NCI-H748 (cell line): ENCODE results near the gene ADAMTS17.

ENCODE experiments used
- DNase-seq: peaks from one replicate; lab custom pipeline; 2025; ENCODE audit not compliant: unreplicated experiment; lab: John Stamatoyannopoulos, UW

The ADAMTS17 gene

DNA sequence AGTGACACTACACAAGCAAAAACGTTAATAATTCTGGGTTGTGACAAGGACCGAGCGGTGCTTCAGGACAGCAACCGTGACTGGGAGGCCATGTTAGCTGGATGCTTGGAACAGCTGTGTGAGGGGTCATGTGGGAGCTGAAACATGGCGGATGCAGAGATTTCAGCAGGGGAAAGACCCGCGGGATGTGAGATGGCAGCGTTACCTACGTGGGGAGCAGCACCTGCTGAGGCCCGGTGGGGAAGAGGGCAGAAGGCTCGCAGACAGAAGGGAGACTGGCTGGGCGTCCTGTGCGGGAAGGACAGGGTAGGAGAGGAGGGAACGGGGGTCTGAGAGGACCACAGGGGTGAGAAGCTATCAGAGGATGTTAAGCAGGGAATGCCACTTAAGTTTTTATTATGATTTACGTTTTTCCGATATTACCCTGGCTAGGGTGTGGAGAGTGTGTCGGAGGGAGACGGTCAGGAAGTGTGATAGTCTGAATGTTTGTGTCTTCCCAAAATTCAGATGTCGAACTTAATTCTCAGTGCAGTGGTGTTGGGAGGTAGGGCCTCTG is 379.7 kb downstream of the ADAMTS17 start:
- no peak for DNase-seq

DNA sequence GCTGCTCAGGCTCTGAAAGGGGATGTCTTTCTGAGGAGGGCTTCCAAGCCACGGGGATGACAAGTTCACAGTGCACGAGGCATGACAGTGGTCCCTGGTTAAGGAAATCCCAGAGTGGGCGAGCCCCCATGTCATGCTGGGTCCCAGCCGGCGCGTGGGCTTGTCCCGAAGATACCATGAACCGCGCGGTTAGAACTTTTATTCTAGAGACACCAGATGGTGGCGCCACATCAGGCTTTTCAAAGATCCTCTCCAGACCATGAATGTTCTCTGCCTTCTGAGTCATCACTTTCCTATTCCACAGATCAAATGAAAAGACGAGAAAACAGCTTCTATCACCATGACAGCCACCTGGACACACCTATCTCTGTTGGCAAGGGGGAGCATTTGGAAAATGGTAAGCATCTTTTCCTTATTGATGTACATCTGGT is 380.7 kb downstream of the ADAMTS17 start:
- no peak for DNase-seq

DNA sequence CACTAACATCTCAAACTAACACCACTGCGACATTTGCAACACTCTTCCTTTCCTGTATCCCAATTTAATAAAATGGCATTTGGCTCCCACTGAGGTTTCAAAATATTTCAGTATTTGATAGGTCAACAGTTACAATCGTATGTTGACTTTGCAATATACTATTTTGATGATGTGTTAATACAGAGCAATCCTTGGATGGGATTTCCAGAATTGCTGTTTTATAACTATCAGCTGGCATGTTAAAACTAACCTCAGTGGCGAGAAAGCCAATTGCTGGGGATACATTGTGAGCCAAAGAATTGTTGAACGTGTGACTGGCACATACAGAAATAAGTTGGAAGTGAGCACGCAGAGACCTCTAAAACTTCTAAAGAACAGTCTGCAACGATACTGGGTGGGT is 382.4 kb downstream of the ADAMTS17 start:
- no peak for DNase-seq

DNA sequence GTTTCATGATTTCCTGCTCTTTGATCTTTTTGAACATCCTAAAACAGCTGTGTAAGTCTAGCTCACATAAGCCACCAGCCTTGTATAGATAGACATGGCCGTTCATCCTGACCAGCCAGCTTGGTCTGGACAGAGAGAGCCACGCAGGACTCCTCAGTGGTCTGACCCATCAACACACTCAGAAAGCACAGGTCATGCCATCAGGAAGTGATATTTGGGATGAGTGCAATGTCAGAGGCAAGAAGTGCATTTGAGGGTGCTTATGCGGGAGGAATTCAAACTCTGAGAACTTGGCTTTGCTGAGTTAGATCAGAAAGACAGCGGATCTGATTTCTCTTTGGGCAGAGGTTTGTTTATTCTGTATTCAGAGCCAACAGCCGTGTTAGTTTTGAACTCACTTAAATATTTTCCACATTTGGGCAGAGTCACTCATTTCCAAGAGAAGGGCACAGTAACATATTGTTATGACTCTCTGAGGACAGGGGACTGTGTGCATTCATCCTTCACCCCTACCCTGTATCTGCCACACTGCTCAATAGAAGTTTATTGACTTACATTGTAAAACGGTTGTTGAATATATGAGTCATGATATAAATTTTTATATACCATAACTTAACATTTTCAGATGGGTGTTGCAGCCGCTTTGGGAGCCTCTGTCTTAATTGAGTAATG is 383.2 kb downstream of the ADAMTS17 start:
- no peak for DNase-seq

DNA sequence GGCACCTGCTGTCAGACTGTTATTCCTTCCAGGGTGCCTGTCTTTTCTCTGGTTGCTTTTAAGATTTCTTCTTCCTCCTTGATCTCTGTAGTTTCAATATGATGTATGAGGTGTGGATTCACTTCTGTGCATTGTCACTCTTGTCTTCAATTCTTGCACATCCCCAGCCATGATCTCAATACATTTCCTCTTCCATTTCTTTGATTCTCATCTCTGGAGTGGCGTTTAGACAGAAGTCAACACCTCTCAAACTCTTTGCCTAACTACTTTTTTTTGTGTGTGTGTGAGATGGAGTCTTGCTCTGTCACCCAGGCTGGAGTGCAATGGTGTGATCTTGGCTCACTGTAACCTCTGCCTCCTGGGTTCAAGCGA is 384.1 kb downstream of the ADAMTS17 start:
- DNase-seq: no peak

DNA sequence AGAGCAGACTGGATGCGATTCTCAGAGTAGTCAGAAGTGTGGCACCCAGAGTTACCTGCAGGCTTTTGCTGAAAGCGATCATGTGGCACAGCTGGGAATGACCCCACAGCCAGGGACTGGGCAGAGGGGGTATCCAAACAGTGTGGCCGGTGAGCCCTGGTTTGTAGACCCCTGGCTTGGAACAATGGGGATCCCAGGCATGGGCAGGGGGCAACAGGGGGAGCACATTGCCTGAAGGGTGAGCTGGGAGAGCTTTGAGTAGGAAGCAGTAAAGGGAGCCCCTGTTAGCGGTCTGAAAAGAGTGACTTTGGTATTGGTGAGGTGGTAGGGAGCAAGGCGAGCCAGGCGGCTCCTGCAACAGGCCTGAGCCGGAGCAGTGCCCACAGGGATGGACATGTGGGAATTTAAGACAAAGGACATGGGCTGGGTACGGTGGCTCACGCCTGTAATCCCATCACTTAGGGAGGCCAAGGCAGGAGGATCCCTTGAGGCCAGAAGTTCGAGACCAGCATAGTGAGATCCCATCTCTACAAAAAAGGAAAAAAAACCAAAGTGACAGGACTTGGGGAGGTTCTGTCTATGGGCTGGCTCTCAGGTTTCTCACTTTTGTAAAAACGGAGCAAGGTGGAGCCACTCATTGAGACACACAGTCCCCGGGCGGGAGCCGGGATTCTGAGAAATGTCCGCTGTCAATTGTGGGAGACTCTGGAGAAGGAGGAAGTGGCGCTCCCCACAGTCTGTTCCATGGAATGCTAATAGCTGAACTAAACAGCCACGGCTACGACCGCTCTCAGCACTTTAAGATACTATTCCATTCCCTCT is 384.7 kb downstream of the ADAMTS17 start:
- no peak for DNase-seq

DNA sequence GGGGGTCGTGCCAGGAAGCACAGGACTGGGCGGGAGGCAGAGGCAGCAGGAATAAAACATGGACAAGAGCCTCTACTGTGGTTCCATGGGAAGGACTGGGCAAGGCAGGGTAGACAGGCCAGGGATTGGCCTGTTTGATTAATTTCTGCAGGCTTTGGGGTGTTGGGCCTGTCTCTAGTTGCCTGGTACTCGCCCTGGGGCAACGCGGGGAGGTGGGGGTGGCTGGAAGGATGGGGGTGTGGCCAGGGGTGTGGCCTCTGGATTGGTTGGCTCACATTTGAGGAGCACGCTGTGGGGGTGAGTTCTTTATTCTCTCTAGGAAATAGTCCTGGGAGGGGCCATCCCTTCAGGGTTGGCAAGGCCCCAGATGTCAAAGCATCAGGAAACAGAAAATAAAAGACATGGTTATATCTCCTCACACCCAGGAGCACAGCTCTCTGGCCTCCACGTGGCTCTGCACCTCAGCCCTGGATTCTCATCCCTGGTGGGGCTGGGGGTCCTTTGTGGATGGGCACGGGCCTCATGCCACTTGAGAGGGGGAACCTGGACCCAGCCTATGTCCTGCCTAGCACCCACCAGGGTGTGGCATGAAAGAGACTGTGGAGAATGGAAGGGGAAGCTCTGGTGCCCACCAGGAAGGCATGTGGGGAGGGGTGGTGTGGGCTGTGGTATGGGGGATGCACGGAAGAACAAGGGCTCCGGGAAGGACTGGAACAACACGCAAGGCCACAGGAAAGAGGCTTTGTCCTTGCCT is 385.6 kb downstream of the ADAMTS17 start:
- no peak for DNase-seq

DNA sequence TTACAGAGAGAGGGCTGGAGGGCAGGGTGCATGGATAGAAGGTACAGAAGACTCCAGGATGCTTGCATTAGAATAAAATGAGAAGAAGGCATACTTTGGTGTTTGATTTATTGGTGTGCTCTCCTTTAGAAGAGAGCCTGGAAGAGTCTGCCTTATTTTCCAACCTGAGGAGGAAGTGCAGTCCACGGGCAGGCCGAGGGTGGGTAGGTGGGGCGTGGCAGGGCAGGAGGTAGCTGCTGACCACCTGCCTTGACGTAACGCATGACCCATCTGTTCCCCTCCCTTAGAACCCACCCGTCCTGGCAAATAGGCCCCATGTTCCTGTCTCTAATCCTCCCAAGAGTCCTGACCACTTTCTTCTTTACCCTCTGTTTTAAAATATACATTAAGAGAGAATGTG is 386.2 kb downstream of the ADAMTS17 start:
- DNase-seq: no peak

DNA sequence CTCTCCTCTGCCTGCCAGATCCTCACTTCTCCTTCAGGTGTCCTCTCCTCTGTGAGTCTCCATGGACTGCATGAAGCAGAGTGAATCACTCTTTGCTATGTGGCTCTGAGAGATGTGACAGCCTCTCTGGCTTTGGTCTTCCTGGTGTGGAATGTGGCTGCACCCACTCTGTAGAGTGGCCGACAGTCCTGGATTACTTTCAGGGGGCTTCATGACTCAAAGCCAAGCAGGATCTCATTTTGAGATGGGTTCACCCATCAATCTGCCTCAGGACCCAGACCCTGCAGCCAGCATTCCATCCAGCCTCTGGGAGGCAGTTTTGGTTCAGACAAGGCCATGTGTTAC is 386.6 kb downstream of the ADAMTS17 start:
- DNase-seq: no peak

DNA sequence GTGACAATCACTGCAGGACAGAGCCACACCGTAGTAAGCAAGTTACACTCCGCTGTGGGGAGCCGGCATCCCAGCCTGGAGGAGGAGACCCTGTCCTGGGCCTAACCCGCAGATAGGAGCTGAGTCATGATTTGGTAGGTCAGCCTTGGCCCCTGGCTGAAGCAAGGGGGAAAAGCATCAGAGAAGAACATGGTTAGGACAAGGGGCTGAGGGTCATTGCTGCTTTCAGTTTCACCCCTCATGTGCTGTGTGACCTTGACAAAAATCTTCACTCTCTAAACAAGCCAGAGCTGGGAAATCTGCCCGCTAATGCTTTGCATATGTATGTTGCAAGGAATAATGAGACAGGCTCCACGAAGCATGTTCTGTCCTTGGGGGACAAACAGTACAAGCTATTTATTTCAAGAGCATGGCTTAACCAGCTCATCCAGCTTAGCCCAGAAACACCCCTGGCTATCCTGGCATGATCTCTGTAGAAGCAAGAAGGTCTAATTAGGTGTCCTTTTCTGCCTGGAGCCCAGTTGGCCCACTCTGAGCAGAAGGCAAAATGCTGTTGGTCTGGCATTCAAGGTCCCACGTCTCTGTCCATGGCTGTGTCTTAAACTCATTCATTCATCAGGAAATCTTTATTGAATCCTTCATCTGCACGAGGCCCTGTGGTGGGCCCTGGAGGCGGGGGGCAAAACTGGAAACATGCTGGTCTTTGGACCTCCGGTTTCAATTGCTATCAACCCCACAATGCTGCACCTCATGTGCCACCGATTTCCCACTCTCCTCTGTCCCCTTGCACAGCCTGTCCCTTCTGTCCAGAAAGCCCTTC is 387.2 kb downstream of the ADAMTS17 start:
- DNase-seq: no peak

DNA sequence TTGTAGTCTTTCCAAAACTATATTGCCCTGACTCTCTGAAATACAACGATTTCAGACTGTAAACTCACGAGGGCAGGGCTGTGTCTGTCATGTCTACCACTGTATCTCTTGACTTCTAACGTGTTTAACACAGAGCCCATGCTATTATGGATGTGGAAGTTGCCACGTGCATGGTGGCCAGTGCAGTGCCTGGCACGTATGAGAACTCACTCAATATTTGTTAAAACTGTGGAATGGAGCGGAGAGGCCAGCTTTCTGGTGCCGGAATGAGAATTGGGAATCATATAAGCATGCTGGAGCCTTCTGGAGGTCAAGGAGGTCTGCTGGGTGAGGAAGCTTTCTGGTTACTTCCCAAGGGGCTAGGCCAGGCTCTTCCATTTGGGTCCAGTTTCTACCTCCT is 387.9 kb downstream of the ADAMTS17 start:
- no peak for DNase-seq

DNA sequence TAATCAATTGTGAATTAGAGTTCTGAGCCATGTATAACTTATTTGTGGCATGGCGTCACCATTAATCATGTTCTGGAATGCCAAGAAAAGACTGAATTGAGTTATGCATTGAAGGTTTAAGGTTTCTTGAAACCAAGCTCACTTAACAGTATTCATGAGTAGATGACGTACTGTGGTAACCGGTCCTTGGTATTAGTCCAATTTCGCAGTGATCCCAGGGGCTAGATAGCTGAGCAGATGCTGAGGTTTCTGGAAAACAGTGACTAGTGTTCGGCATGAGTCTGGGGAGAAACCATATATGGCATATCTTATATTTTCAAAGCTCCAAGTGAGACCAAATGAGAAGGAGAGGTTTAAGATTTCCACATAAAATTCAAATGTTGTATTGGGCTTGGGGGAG is 390.3 kb downstream of the ADAMTS17 start:
- DNase-seq: no peak

DNA sequence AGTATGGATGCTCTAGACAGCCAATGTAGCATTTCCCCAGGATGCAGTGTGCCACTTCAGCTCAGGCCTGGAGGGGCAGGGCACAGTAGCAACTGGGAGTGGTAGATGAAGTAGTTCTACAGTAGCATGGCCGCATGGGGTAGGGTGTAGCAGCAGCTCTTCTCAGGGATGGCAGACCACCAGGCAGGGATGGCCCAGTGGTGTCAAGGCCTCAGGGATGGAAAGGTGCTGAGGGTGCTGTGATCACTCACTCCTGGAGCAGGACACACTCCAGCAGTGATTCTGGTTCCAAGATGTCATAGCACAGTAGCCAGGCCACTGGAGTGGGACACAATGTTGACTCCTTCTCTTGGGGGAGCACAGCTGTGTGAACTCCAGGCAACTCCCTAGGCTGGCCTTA is 397.6 kb downstream of the ADAMTS17 start:
- no peak for DNase-seq

DNA sequence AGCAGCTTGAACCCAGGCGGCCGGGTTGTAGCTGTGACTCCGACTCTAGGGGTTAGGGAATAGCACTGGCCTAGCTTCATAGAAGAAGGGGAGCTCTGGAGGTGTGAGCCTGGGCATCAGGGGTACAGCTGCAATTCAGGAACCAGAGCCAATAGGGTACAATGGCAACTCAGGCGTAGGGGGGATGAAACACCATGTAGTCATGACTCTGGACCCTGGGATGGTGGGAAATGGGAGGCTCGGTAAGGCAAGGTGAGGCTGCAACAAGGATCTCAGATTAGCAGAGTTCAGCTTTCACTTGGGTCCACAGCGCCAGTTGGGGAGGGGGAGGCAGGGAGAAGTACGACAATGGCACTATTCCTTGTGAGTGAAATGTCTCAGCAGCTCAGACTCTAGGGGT is 398.3 kb downstream of the ADAMTS17 start:
- DNase-seq: no peak

DNA sequence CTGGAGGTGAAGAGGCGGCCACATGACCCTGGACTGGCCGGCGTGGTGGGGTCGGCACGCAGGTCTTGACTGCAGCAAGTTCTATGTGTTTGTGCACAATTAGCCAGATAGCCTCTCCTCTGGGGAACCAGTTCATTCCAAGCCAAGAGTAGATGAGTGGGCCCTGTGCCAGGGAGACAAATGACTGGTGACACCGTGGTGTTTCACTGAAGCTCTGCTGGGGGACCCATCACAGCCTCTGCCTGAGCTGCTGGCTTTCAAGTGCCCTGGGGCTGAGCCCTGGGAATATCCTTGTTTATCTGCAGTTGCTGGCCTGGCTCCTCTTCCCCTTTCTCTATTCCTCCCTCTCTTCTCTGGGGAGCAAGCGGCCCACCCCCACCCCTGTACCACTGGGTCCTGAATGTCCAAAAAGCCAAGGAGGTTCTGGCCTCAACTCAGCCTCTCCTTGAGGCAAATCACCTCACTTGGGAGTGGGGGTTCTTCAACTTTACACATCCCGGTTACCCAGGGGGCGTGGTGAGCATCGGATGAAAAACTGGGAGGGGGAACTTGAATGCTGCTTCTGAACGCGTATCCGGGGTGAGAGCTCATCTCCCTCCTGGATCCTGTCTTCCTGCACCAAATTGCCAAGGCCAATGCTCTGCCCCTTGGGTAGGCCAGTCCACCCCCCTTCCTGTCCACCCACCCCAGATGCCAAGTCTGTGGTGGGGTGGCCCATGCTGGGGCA is 408.9 kb downstream of the ADAMTS17 start:
- no peak for DNase-seq

DNA sequence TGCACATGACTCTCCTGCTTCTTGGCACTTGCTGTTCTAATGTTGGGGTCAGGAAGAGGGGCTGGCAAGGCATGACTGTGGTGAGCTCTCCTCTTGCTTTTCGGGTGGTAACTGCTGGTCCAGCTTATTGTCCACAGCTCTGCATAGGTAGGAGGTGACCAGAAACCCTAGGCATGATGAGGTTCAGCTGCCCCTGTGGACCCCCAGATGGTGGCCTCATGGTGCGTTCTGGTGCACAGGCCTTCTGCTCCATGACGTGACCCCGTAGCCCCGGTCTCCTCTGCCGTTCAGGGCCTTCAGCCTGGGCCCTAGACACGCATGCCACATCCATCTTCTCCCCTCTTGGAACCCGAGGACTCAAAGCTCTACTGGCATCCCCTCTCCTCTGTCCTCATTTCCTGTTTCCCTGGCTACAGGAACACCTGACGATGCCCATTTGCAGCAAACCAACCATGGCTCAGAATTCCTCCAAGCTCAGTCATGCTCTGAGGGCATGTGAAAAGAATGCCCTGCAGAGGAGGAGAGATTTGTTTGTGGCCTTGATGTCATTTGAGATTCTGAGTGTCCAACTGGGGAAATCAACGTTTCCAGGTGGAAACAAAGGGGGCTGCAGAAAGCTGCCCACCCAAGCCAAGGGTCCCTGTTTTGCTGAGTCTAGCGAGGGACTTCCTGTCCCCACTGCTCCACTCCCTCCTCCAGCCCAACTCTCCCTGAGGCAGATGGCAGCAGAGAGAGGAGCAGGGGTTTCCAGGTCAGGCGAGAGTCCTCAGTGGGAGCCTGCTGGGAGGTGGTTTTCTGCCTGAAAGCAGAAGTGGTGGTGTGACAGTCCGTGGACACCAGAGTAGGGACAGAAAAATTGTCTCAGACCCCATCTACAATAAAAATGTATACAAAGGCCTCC is 409.8 kb downstream of the ADAMTS17 start:
- DNase-seq: no peak

DNA sequence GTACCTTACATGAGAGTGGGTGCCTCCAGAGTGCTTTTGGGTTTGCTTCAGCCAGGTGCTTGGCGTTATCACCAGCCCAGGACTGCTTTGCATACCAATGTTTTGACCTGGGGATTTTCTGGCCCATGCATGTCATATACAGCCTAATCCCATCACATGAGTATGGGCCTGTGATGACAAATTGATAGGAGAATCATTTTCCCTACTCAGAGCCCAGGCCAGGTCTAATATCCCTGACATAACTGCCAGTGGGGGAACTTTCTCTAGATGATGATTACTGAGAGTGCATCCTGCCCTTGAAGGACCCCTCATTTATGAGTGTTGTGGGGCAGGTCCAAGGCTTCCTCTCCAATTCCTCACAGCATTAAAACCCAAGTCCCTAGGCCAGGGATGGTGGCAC is 411.1 kb downstream of the ADAMTS17 start:
- DNase-seq: no peak

DNA sequence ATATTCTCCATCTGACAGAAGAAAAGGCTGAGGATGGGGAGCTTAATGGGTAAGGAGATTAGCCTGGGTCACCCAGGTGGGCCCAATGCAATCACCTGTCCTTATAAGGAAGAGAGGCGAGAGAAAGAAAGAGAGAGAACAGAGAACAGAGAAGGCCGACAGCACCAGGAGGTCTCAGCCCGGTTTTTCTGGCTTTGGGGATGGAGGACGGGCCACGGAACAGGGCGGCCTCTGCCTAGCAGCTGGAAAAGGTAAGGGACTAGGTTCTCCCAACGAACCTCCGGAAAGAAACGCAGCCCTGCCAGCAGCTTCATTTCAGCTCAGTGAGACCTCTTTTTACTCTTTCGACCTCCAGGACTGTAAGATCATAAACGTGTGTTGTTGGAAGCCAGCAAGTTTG is 412.5 kb downstream of the ADAMTS17 start:
- DNase-seq: no peak

DNA sequence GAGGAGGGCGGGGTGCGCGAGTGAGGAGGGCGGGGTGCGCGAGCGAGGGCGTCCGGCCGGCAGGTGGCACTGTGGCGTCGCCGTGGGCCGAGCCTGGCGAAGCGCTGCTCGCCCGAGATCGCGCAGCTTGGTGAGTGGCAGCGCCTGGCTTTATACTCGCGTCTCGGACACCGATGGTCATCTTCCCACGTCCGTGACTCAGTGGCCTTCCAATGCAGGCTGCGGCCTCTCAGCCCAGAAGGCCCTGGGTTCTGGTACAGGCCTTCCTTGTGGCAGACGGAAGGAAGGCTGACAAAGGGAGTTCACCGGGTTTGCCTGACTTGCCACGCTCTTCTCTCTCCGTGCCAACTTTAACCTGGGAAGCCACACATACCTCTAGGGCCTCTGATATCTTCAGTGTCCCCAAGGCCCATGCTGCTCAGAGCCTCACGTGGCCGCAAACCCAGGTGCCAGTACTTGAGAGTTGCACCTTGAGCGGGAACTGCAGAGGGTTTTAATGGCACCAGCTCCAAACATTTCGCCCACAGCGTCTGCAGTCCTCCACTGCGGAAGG is 413.3 kb downstream of the ADAMTS17 start:
- DNase-seq: no peak
